Transverse colon (tissue), 4 donors: ENCODE results near the gene SMURF2. TPM values are rescaled to one million over a fixed set of nuclear protein-coding genes. Genes with fewer than 3 reads are reported as not detected.

ENCODE experiments used
- DNase-seq: peaks from one replicate; pipeline ENCODE4 v3.0.0-alpha.2; 2019
- H3K27ac ChIP-seq, 4 donors: fragments of 200-600 bp; sonication (generic); 2 replicates each; pipeline ENCODE4 v1.5.1; 2016 to 2018; ENCODE audit warnings: inconsistent platforms in 4 of 4
- H3K27me3 ChIP-seq: fragments of 200-600 bp; sonication (generic); 2 replicates; pipeline ENCODE4 v1.5.1; 2017; ENCODE audit warnings: inconsistent platforms
- H3K36me3 ChIP-seq, 4 donors: fragments of 200-600 bp; sonication (generic); 2 replicates each; pipeline ENCODE4 v1.5.1; 2017 to 2019; ENCODE audit warnings: inconsistent platforms in 4 of 4
- H3K4me1 ChIP-seq, 4 donors: fragments of 200-600 bp; sonication (generic); 2 replicates each; pipeline ENCODE4 v1.5.1; 2017 to 2020; ENCODE audit warnings: inconsistent platforms in 4 of 4
- H3K4me3 ChIP-seq, 4 donors: fragments of 200-600 bp; sonication (generic); 1 replicate in 1 of 4; 2 replicates in 3 of 4; pipeline versions ENCODE4 v1.5.1 to v1.6.1; 2017 to 2019; ENCODE audit warnings: inconsistent platforms in 4 of 4
- H3K9me3 ChIP-seq, 2 donors: fragments of 200-600 bp; sonication (generic); 2 replicates each; pipeline ENCODE4 v1.5.1; 2017 to 2019; ENCODE audit warnings: inconsistent platforms in 2 of 2
- CTCF ChIP-seq, 5 experiments: fragments of 200-600 bp in 3 of 5; fragments of 450-650 bp in 2 of 5; sonication (generic) in 3 of 5; IDR thresholded peaks; 1 replicate in 2 of 5; 2 replicates in 3 of 5; pipeline ENCODE4 v1.5.1; 2016 to 2017; ENCODE audit warnings: antibody characterized with exemption in 5 of 5, inconsistent platforms in 3 of 5, mild to moderate bottlenecking in 2 of 5, moderate library complexity in 1 of 5
- EP300 ChIP-seq: sonication (generic); formaldehyde crosslinking; IDR thresholded peaks from one replicate; pipeline ENCODE4 v1.6.1; 2017; ENCODE audit warnings: antibody characterized with exemption, low read depth
- POLR2A ChIP-seq: fragments of 450-650 bp; IDR thresholded peaks from one replicate; pipeline ENCODE4 v1.6.1; 2016; ENCODE audit warnings: antibody characterized with exemption, mild to moderate bottlenecking, moderate library complexity
- POLR2AphosphoS5 ChIP-seq, 3 donors: sonication (generic); formaldehyde crosslinking; IDR thresholded peaks; one replicate each; pipeline ENCODE4 v1.6.1; 2016; ENCODE audit warnings: antibody characterized with exemption in 3 of 3
- WGBS, 2 donors: methylation state at CpG; one replicate each; pipeline ENCODE4 v1.1.5; 2018; ENCODE audit warnings: low coverage in 1 of 2; 5-methylcytosine and 5-hydroxymethylcytosine counted together
- in situ Hi-C, 4 donors: fragments of 200-750 bp; cut with MboI; loops; one replicate each; pipeline versions ENCODE4 v1.15.0 to v1.15.1; 2017; ENCODE audit warnings: low sequenced_read_pairs in 3 of 4, low pct_ligation_motif_present in 1 of 4, low pct_unique_long_range_greater_than_20kb in 1 of 4
- intact Hi-C: fragments of 100-400 bp; cut with DNase I; formaldehyde crosslinking; loops from one replicate; pipeline ENCODE4 v1.15.1; 2023; ENCODE audit warnings: low total_unique reads
- total RNA-seq, 4 donors: library from RNA; depleted of rRNA; stranded (reverse); fragments of >200 nt; gene quantifications; one replicate each; pipeline ENCODE4 v1.1.0, GENCODE V29; 2016

Gene SMURF2
- total RNA-seq, 4 donors from 2014 or later, result 5.0 to 27.0 (median 14.0) TPM

GRCh38 chr17:64507413-64507782 lies 154.7 kb downstream of the SMURF2 start:
- intact Hi-C loops, result no loop called here
- H3K36me3 ChIP-seq, result peaks cover 0 to 38% (median 22%) of the 10 kb centered on the region in 4 donors

DNA sequence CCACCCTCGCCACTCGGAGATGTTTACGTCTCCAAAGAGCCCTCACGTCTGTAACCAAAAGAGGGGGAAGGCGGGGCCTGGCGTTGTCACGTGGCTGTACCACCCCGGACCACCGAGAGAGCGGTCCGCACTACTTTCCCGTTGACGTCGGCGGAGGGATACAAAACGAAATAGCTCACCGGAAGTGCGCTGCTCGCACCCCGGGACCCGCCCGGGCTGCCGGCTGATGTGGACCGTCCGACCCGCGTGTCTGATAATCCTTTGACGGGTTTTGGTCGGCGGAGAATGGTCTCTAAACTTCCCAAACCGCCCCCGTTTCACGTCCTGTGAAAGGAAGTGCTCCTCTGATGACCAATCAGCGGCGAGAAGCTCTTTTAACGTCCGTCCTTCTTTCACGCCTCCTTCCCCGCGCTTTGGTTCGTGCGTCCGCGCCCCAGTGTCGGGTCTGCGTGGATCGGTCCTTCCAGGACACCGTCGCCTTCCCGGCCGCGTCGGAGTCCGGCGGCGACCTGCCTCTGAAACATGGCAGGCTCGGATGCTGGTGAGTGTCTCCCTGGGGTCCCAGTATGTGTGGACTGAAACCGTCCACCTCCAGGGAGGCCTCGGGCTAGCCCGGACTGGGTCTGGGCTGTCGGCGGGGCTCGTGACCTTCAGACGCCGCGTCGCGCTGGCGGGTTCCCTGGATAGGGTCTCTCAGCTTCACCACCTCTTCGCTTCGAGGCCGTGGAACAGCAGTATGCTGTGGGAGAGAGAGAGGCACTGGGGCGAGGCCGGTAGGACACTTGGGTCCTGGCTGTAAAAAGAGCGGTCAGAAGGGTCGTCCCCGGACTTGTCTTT lies 155.3 kb downstream of the SMURF2 start, which contains the start of gene CEP95:
TSS of gene CEP95 (plus strand) at position 402 of the 837 bp plus-strand sequence. CDS start at position 523, 121 bp downstream.
- H3K9me3 ChIP-seq, result no peaks in the 10 kb centered on the region
- peak; percentile 95 for DNase-seq
- intact Hi-C loops (no loop called here), in situ Hi-C loops (no loop called here)
- WGBS, 2 donors, result 0% methylated on average over 59 of the region's 77 CpGs; no CpG with 5 or more reads in 1 of the 2 donors
- peak within 1 kb of the TSS; percentile 99 to 100 (median 100) for H3K27ac ChIP-seq
- H3K36me3 ChIP-seq, result peaks cover 0 to 40% (median 23%) of the 10 kb centered on the region in 4 donors
- peak within 1 kb of the TSS; percentile 78 to 95 (median 92) for H3K4me3 ChIP-seq
- H3K4me1 ChIP-seq, result peaks cover 24 to 51% (median 35%) of the 10 kb centered on the region in 4 donors
- H3K27me3 ChIP-seq, result no peaks in the 10 kb centered on the region
- TF ChIP-seq EP300 (peak; percentile 6), POLR2AphosphoS5 (IDR thresholded peaks at IDR 0.05) (peak; percentile 87 to 98 (median 96)), CTCF (IDR thresholded peaks at IDR 0.05) (no peak), POLR2A (peak; percentile 94)

More at GRCh38 chr17:64507413-64507782, 154.7 kb downstream of the SMURF2 start:
- WGBS, 2 donors, result 0% methylated on average over 2 to 13 of the region's 13 CpGs
- Histone ChIP-seq H3K27ac (peak overlapping the region; percentile 99 to 100 (median 100)), H3K4me3 (peak overlapping the region; percentile 78 to 95 (median 92)), H3K9me3 (no peaks in the 10 kb centered on the region), H3K27me3 (no peaks in the 10 kb centered on the region), H3K4me1 (peaks cover 24 to 45% (median 33%) of the 10 kb centered on the region in 4 donors)
- in situ Hi-C loops, result no loop called here
- DNase-seq, result no peak
- TF ChIP-seq EP300 (no peak), POLR2AphosphoS5 (IDR thresholded peaks at IDR 0.05) (peak in 1 of 3 donors; percentile 19), CTCF (IDR thresholded peaks at IDR 0.05) (peak; percentile 25 to 52 (median 45)), POLR2A (no peak)

- Histone ChIP-seq H3K27ac (peak within 1 kb of the TSS; percentile 99 to 100 (median 100)), H3K4me1 (peaks cover 27 to 57% (median 35%) of the 10 kb centered on the region in 4 donors), H3K9me3 (no peaks in the 10 kb centered on the region), H3K36me3 (peaks cover 0 to 44% (median 24%) of the 10 kb centered on the region in 4 donors), H3K27me3 (no peaks in the 10 kb centered on the region), H3K4me3 (peak within 1 kb of the TSS; percentile 78 to 95 (median 92))
- intact Hi-C loops, result no loop called here
- WGBS, 2 donors, result 0% methylated on average over 30 of the region's 31 CpGs; no CpG with 5 or more reads in 1 of the 2 donors
- in situ Hi-C loops, result no loop called here
- TF ChIP-seq CTCF (IDR thresholded peaks at IDR 0.05) (no peak), POLR2AphosphoS5 (IDR thresholded peaks at IDR 0.05) (peak; percentile 99 to 100 (median 100)), POLR2A (peak; percentile 99)
- DNase-seq, result peak; percentile 99
These were observed 155.9 kb downstream of the SMURF2 start, which contains the start of gene DDX5 for GRCh38 chr17:64506201-64506575. DDX5 (minus strand) TSS chr17:64506289; CDS start chr17:64506119, 170 bp downstream.
